NB4 (cell line): ENCODE results near the gene GABBR2.

Source experiments
- DNase-seq: peaks from one replicate; pipeline ENCODE4 v3.0.0; 2010; ENCODE audit warnings: low read depth
- H3K4me3 ChIP-seq: one replicate; pipeline ENCODE4 v1.5.1; 2011; ENCODE audit warnings: mild to moderate bottlenecking, low read depth, low read length, moderate library complexity
- CTCF ChIP-seq: IDR thresholded peaks from one replicate; pipeline ENCODE4 v1.5.1; 2012; ENCODE audit warnings: low read depth, low read length
- MAX ChIP-seq: IDR thresholded peaks from 2 replicates; pipeline ENCODE4 v1.6.1; 2011; ENCODE audit warnings: low read depth, low read length
- MYC ChIP-seq: IDR thresholded peaks from 2 replicates; pipeline ENCODE4 v1.6.1; 2011; ENCODE audit warnings: low read depth, low read length
- POLR2A ChIP-seq: IDR thresholded peaks from 2 replicates; pipeline ENCODE4 v1.6.1; 2011; ENCODE audit warnings: mild to moderate bottlenecking; ENCODE audit not compliant: insufficient read length; ENCODE audit errors: extremely low read depth

Gene GABBR2

DNA sequence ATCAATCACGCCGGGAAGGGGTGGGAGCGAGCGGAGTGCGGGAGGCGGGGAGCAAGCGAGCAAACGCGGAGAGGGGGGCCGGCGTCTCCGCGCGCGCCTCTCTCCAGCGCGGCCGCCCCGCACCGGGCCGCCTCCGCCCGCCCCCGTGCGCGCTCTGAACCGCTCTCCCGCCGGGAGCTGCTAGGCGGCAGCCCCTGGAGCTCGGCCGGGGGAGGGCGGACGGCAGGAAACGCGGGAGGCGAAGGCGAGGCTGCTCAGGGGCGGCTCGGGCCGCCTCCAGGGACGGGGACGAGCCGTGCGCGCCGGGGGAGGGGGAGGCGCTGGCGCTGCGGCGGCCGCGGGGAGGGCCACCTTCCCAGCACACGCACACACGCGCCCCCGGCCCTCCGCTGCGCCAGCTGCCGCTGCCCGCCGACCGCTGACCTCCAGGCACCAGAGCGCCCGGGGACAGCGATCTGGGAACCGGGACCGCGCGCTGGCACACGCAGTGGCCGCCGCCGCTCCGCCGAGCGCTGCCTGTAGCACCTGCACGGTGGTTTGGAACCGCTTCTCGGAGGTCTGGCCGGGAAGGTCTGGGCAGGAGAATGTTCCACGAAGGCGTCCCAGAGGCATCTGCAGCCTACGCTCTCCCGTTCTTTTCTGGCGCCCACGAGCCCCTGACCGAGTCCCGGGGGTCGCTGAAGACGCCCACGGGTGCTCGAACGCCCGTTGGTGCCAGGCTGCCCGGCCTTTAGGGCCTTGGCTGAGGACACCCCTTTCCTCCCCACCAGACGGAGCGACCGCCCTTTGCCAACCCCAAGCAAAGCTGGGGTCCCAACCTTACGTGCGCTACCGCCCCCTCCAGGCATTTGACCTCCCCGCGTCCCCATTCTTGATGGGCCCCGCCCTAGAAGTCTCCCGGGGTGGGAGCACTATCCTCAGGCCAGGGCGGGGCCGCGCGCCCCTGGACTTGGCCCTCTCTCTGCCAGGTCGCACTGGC, at the start of gene GABBR2:
TSS of gene GABBR2 (minus strand) at position 3 of the 979 bp plus-strand sequence. CDS start 198 bp downstream, outside the sequence.
- DNase-seq: no peak

DNA sequence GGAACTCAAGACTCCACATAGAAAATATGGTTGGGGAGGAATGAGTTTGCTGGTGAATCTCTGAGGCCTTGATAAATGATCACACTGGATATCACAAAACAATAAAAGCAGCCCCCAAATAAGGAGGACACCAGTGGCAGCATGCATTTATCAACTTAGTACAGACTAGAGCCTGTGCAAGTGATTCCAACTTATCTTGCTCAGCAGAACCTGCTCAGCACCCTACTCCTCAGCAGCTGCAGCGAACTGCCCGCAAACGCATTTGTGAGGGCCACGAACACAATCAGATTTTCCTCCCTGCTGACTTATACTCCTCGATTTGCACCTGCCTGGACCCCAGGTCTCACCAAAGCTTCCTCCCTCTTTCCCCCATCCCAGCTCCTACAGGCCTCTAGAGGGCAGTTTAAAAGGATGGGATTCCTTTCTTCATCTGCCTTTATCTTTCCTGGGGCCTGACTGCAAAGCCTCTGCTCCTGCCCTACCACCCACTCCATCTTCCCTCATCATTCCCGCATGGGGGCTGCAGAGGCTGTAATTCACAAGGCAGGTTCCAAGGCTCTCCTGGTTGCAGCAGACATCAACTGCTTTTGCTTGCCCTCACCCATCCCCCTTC, 46.4 kb upstream of the GABBR2 start:
- H3K4me3 ChIP-seq: no peak overlapping the region
- TF ChIP-seq CTCF (no peak), MAX (no peak), MYC (no peak), POLR2A (no peak)
- DNase-seq: no peak

More for the DNA sequence above, at the start of gene GABBR2:
- H3K4me3 ChIP-seq: no peak within 1 kb of the TSS
- TF ChIP-seq CTCF (no peak), POLR2A (no peak), MAX (no peak), MYC (no peak)

DNA sequence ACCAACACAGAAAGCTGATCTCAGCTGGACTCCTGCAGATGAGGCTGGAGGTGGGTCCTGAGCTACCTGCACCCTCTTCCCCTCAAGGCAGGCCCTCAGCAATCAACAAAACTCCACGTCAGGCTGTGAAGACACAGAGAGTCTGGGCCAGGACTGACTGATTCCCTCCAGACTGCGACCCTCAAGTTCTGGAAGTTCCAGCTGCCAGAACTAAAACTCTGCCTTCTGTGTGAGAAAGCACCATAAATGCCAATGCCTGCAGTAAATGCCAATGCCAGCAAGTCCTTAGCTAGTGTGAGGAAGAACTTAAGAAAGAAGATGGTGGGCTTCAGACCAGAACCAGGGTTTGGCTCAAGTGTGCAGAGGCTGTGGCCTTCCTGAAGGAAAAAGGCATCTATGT, 42.5 kb upstream of the GABBR2 start:
- H3K4me3 ChIP-seq: no peak overlapping the region
- TF ChIP-seq CTCF: no peak
- TF ChIP-seq POLR2A: no peak
- no peak for TF ChIP-seq MYC
- no peak for TF ChIP-seq MAX
- DNase-seq: no peak

DNA sequence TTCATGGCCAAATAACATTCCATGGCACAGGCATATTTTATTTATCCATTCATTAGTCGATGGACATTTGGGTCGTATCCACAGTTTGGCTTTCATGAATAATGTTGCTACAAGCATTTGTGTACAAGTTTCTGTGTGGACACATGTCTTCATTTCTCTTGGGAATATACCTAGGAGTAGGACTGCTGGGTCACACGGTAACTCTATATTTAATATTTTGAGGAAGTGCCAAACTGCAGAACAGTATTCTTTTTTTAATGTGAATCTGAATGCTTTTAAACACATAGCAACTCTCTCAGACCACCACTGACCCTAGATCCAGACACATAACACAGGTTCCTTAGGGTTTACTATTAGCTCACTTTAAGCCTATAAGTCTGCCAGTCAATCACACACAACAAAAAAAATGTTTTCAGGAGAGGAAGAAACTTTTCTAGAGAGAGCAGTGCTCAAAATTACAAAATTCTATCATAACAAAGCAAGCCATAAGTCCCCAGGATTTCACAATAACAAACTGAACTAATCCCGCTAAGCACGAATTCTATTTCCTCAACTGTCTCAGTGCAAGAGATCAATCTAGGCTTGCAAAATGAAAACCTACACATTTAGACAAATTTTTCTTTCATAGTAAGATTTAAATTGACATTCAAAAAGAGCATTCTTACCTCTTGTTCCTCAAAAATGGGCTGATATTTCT, 41.8 kb upstream of the GABBR2 start:
- H3K4me3 ChIP-seq: no peak overlapping the region
- peak; percentile 79 for DNase-seq
- TF ChIP-seq CTCF (no peak), POLR2A (no peak), MYC (no peak), MAX (no peak)

DNA sequence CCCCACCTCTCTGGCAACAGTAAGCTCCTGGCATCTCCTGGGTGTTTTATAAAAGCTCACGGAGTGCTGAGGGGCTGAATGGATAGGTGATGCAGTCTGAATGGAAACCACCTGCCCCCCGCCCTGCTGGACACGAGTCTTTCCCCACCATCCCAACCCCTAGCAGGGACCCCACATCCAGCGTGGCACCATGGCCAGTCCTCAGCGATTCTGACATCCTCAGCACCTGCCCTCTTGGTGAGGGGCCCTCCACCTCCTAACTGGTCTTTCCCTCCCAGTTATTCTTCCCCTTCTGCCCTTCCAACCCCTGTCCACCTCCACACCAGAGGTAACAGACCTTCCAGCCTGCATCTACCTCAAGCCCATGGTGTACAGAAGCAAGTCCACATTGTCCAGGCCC, 38.7 kb upstream of the GABBR2 start:
- no peak overlapping the region for H3K4me3 ChIP-seq
- no peak for TF ChIP-seq CTCF
- no peak for TF ChIP-seq MYC
- TF ChIP-seq MAX: no peak
- no peak for TF ChIP-seq POLR2A
- no peak for DNase-seq
